H1 (cell line): Measurements from ENCODE around the gene EMC10. TPM values are rescaled to one million over a fixed set of nuclear protein-coding genes. Genes with fewer than 3 reads are reported as not detected.
"Not testable (repeated sequence)": the region's sequence is repeated elsewhere in the genome, so short reads cannot be mapped to it uniquely, and the experiment has no call there.

Source experiments
- CTCF ChIA-PET: fragments of 300-600 bp; sonication (Branson Sonifier 250); formaldehyde crosslinking; loops from one replicate; lab custom pipeline; 2021; ENCODE audit not compliant: partially characterized antibody; lab: Charles Lee
- POLR2A ChIA-PET: fragments of 300-600 bp; sonication (Branson Sonifier 250); formaldehyde crosslinking; loops from one replicate; lab custom pipeline; 2021; ENCODE audit warnings: inconsistent platforms; ENCODE audit not compliant: partially characterized antibody; lab: Charles Lee
- DNase-seq, 2 experiments: peaks; one replicate each; pipeline versions ENCODE4 v3.0.0 to v3.0.0-alpha.2; 2010 to 2022; ENCODE audit warnings: low spot score in 2 of 2, low read depth in 1 of 2, mixed read lengths in 1 of 2
- FAIRE-seq: peaks from 2 replicates; lab custom pipeline; 2011; peaks lifted over from hg19 to GRCh38; lab: Jason Lieb, UNC
- H2AFZ ChIP-seq: 2 replicates; pipeline ENCODE4 v1.8.1; 2012; ENCODE audit warnings: low read length, inconsistent platforms
- H2AK5ac ChIP-seq: 2 replicates; pipeline ENCODE4 v1.6.1; 2013; ENCODE audit warnings: low read depth, low read length
- H2BK120ac ChIP-seq: replicated peaks from 2 replicates; pipeline ENCODE3; 2013; ENCODE audit warnings: low read depth, low read length, inconsistent platforms
- H2BK12ac ChIP-seq: 2 replicates; pipeline ENCODE4 v1.6.1; 2013; ENCODE audit warnings: low read depth, low read length
- H2BK15ac ChIP-seq: 2 replicates; pipeline ENCODE4 v1.6.1; 2013; ENCODE audit warnings: low read length
- H2BK20ac ChIP-seq: 2 replicates; pipeline ENCODE4 v1.6.1; 2013; ENCODE audit warnings: low read length
- H2BK5ac ChIP-seq: 2 replicates; pipeline ENCODE4 v1.6.1; 2013; ENCODE audit warnings: low read depth, low read length
- H3K14ac ChIP-seq: 2 replicates; pipeline ENCODE4 v1.6.1; 2013; ENCODE audit warnings: inconsistent platforms; ENCODE audit not compliant: insufficient read length
- H3K18ac ChIP-seq: 2 replicates; pipeline ENCODE4 v1.6.1; 2013; ENCODE audit warnings: low read length; ENCODE audit errors: extremely low read depth
- H3K23ac ChIP-seq: 2 replicates; pipeline ENCODE4 v1.6.1; 2013; ENCODE audit warnings: inconsistent platforms; ENCODE audit not compliant: insufficient read length
- H3K23me2 ChIP-seq: 2 replicates; pipeline ENCODE4 v1.6.1; 2013; ENCODE audit warnings: low read depth, low read length
- H3K27ac ChIP-seq: 2 replicates; pipeline ENCODE4 v1.6.1; 2011; ENCODE audit warnings: low read depth, low read length, inconsistent platforms
- H3K27me3 ChIP-seq, 4 experiments: replicated peaks in 1 of 4; 1 replicate in 1 of 4; 2 replicates in 3 of 4; pipeline versions ENCODE4 v1.6.1 to v1.8.1; 2011 to 2013; ENCODE audit warnings: low read length in 3 of 4, mild to moderate bottlenecking in 3 of 4, inconsistent platforms in 2 of 4, mixed read lengths in 2 of 4, moderate library complexity in 1 of 4; ENCODE audit not compliant: control insufficient read depth in 3 of 4, insufficient read depth in 3 of 4; ENCODE audit errors: extremely low read depth in 1 of 4
- H3K36me3 ChIP-seq, 4 experiments: 2 replicates each; pipeline versions ENCODE4 v1.6.1 to v1.8.1; 2011 to 2013; ENCODE audit warnings: mild to moderate bottlenecking in 4 of 4, low read length in 3 of 4, moderate library complexity in 2 of 4, control low read depth in 1 of 4, inconsistent platforms in 1 of 4; ENCODE audit not compliant: insufficient read depth in 4 of 4, control insufficient read depth in 2 of 4
- H3K4ac ChIP-seq: replicated peaks from 2 replicates; pipeline ENCODE3; 2013; ENCODE audit warnings: low read length, low read depth, mixed read lengths, inconsistent platforms; ENCODE audit not compliant: insufficient read length
- H3K4me1 ChIP-seq, 4 experiments: replicated peaks in 1 of 4; 1 replicate in 1 of 4; 2 replicates in 3 of 4; pipeline versions ENCODE4 v1.6.1 to v1.8.1; 2011 to 2013; ENCODE audit warnings: low read length in 3 of 4, inconsistent platforms in 2 of 4, mixed read lengths in 1 of 4; ENCODE audit not compliant: insufficient read depth in 4 of 4, control insufficient read depth in 3 of 4
- H3K4me2 ChIP-seq, 2 experiments: 2 replicates each; pipeline versions ENCODE4 v1.6.1 to v1.8.1; 2011 to 2013; ENCODE audit warnings: low read depth in 2 of 2, low read length in 2 of 2, control low read depth in 1 of 2, inconsistent platforms in 1 of 2, mild to moderate bottlenecking in 1 of 2; ENCODE audit not compliant: insufficient read depth in 1 of 2
- H3K4me3 ChIP-seq, 4 experiments: fragments of 200-600, 300-600 bp in 1 of 4; sonication (generic), shearing (Covaris generic), sonication (Bioruptor Twin) in 1 of 4; 2 replicates each; pipeline versions ENCODE4 v1.5.1 to v1.8.1; 2011 to 2016; ENCODE audit warnings: low read length in 4 of 4, low read depth in 3 of 4, control low read depth in 2 of 4, inconsistent platforms in 2 of 4, mild to moderate bottlenecking in 2 of 4, mixed read lengths in 1 of 4, moderate library complexity in 1 of 4; ENCODE audit not compliant: insufficient read depth in 2 of 4; ENCODE audit errors: extremely low read depth in 1 of 4
- H3K56ac ChIP-seq: replicated peaks from 2 replicates; pipeline ENCODE3; 2013; ENCODE audit warnings: low read depth, mild to moderate bottlenecking, mixed read lengths, low read length, inconsistent platforms; ENCODE audit not compliant: insufficient read length
- H3K79me1 ChIP-seq: 2 replicates; pipeline ENCODE4 v1.6.1; 2013; ENCODE audit warnings: low read depth, low read length, control low read depth
- H3K79me2 ChIP-seq, 2 experiments: 2 replicates each; pipeline versions ENCODE4 v1.6.1 to v1.8.1; 2012 to 2013; ENCODE audit warnings: low read length in 2 of 2, mild to moderate bottlenecking in 2 of 2, inconsistent platforms in 1 of 2; ENCODE audit not compliant: insufficient read depth in 2 of 2, control insufficient read depth in 1 of 2
- H3K9ac ChIP-seq, 4 experiments: replicated peaks in 1 of 4; 1 replicate in 1 of 4; 2 replicates in 3 of 4; pipeline versions ENCODE4 v1.6.1 to v1.8.1; 2011 to 2013; ENCODE audit warnings: low read depth in 3 of 4, low read length in 3 of 4, control low read depth in 2 of 4, mild to moderate bottlenecking in 2 of 4, moderate library complexity in 2 of 4, inconsistent platforms in 1 of 4; ENCODE audit errors: extremely low read depth in 1 of 4
- H3K9me3 ChIP-seq, 2 experiments: 2 replicates each; pipeline versions ENCODE4 v1.6.1 to v1.8.1; 2012 to 2013; ENCODE audit warnings: mild to moderate bottlenecking in 2 of 2, moderate library complexity in 2 of 2, control low read depth in 1 of 2, inconsistent platforms in 1 of 2, low read depth in 1 of 2, low read length in 1 of 2, mixed read lengths in 1 of 2; ENCODE audit not compliant: insufficient read depth in 2 of 2
- H4K20me1 ChIP-seq, 2 experiments: replicated peaks in 1 of 2; 2 replicates each; pipeline versions ENCODE3 to v1.8.1; 2011 to 2013; ENCODE audit warnings: inconsistent platforms in 2 of 2, low read length in 2 of 2, mild to moderate bottlenecking in 1 of 2; ENCODE audit not compliant: insufficient read depth in 2 of 2, control insufficient read depth in 1 of 2
- H4K5ac ChIP-seq: 2 replicates; pipeline ENCODE4 v1.6.1; 2013; ENCODE audit warnings: low read length, low read depth, mixed read lengths, inconsistent platforms; ENCODE audit not compliant: insufficient read length
- H4K8ac ChIP-seq: 2 replicates; pipeline ENCODE4 v1.8.0; 2013; ENCODE audit warnings: mild to moderate bottlenecking, moderate library complexity, low read length, inconsistent platforms; ENCODE audit not compliant: insufficient read depth; ENCODE audit errors: extremely low read depth
- H4K91ac ChIP-seq: replicated peaks from 2 replicates; pipeline ENCODE3; 2013; ENCODE audit warnings: low read length, mixed read lengths, inconsistent platforms; ENCODE audit not compliant: insufficient read length
- WGBS, 2 experiments: shearing (Covaris generic) in 1 of 2; methylation state at CpG; one replicate each; pipeline versions ENCODE4 v1.1.6 to v1.1.7; 2013 to 2015; ENCODE audit warnings: low lambda C conversion rate in 2 of 2, mixed read lengths in 2 of 2, inconsistent platforms in 1 of 2, low coverage in 1 of 2, missing lambda C conversion rate in 1 of 2; ENCODE audit not compliant: insufficient replicate concordance in 2 of 2, insufficient coverage in 1 of 2, insufficient read length in 1 of 2; ENCODE audit errors: extremely low coverage in 1 of 2, missing lambda C conversion rate in 1 of 2; 5-methylcytosine and 5-hydroxymethylcytosine counted together
- polyA plus RNA-seq, 7 experiments: library from polyadenylated mRNA; depleted of rRNA in 3 of 7; stranded (reverse) in 5 of 7; unstranded in 2 of 7; fragments of >200 nt in 5 of 7; fragments of 200-250 nt in 2 of 7; gene quantifications; 1 replicate in 5 of 7; 2 replicates in 1 of 7; 4 replicates in 1 of 7; pipeline versions ENCODE4 v1.2.1 to v1.2.3, GENCODE V29; 2011 to 2013; ENCODE audit warnings: missing spikeins in 2 of 7, mixed read lengths in 2 of 7
- total RNA-seq: library from RNA; stranded (reverse); fragmentation: NEBNext Ultra II Directional; extraction: Animal tissue kit (Norgen Biotek cat#: 25700); gene quantifications from 2 replicates; pipeline ENCODE4 v1.2.1, GENCODE V29; 2021

EMC10 gene
- total and polyA plus RNA-seq, 2 of the 8 experiments (the other 6 are each of a cell fraction or from before 2014, with no cell fraction given) = 77.6 to 103 TPM

DNA sequence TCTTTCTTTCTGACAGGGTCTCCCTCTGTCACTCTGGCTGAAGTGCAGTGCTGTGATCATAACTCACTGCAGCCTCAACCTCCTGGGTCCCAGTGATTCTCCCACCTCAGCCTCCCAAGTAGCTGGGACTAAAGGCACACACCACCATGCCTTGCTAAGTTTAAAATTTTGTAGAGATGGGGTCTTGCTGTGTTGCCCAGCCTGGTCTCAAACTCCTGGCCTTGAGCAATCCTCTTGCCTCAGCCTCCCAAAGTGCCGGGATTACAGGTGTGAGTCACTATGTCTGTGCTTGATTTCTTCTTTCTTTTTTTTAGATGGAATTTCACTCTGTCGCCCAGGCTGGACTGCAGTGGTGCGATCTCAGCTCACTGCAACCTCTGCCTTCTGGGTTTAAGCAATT, 51.7 kb downstream of the EMC10 start:
- H2BK15ac ChIP-seq, H3K14ac ChIP-seq, H3K9ac ChIP-seq, H4K91ac ChIP-seq, H3K4me2 ChIP-seq, H3K9me3 ChIP-seq, H2AFZ ChIP-seq, H4K5ac ChIP-seq, H3K4me1 ChIP-seq, H3K79me1 ChIP-seq, H3K4me3 ChIP-seq, H2AK5ac ChIP-seq, H3K4ac ChIP-seq, H3K27me3 ChIP-seq, H3K23me2 ChIP-seq, H4K8ac ChIP-seq, H2BK12ac ChIP-seq, H3K18ac ChIP-seq, H3K79me2 ChIP-seq, FAIRE-seq, H2BK120ac ChIP-seq, H3K23ac ChIP-seq, H2BK5ac ChIP-seq, DNase-seq, H3K56ac ChIP-seq, H3K27ac ChIP-seq, H3K36me3 ChIP-seq, H4K20me1 ChIP-seq, H2BK20ac ChIP-seq: not testable (repeated sequence)
- ChIA-PET CTCF (interaction anchor here (1.1 to 19.3 kb wide), 4 partner anchors 9 to 80 kb away, joined by 3 to 206 read pairs (median 20); no protein-coding TSS in a partner anchor), POLR2A (interaction anchor here (0.9 kb wide), 1 partner anchor 39 kb away, joined by 3 read pairs; no protein-coding TSS in a partner anchor)
- WGBS, 2 experiments = 100% methylated on average over 2 of the region's 3 CpGs; no CpG with 5 or more reads in 1 of the 2 experiments
